KMS-11 (cell line): ENCODE measurements around the gene OSBPL3.

ENCODE experiments used
- H2AFZ ChIP-seq: fragments of 200-600 bp; sonication (generic); 2 replicates; pipeline ENCODE4 v1.6.1; 2016; ENCODE audit warnings: antibody characterized with exemption, mixed run types, low read depth
- H3K27ac ChIP-seq: fragments of 200-600 bp; sonication (generic); 2 replicates; pipeline ENCODE4 v1.6.1; 2016; ENCODE audit warnings: mild to moderate bottlenecking, mixed run types
- H3K27me3 ChIP-seq: fragments of 200-600 bp; sonication (generic); 2 replicates; pipeline ENCODE4 v1.6.1; 2017; ENCODE audit warnings: mild to moderate bottlenecking, low read depth, mixed run types, moderate library complexity; ENCODE audit not compliant: insufficient read depth
- H3K36me3 ChIP-seq: fragments of 200-600 bp; sonication (generic); 2 replicates; pipeline ENCODE4 v1.6.1; 2017; ENCODE audit warnings: mild to moderate bottlenecking, mixed run types; ENCODE audit not compliant: insufficient read depth
- H3K4me1 ChIP-seq: fragments of 200-600 bp; sonication (generic); 2 replicates; pipeline ENCODE4 v1.6.1; 2016; ENCODE audit warnings: mild to moderate bottlenecking, low read depth, mixed run types; ENCODE audit not compliant: poor library complexity, severe bottlenecking
- H3K4me2 ChIP-seq: fragments of 200-600 bp; sonication (generic); 2 replicates; pipeline ENCODE4 v1.7.0; 2016; ENCODE audit warnings: mild to moderate bottlenecking, mixed run types
- H3K4me3 ChIP-seq: fragments of 200-600 bp; sonication (generic); IDR thresholded peaks from 2 replicates; pipeline ENCODE4 v1.6.1; 2017; ENCODE audit warnings: low read depth, low read length, mixed read lengths; ENCODE audit not compliant: insufficient read depth
- H3K79me2 ChIP-seq: fragments of 200-600 bp; sonication (generic); 2 replicates; pipeline ENCODE4 v1.6.1; 2016; ENCODE audit warnings: low read depth, mixed run types; ENCODE audit not compliant: insufficient read depth
- H3K9ac ChIP-seq: fragments of 200-600 bp; sonication (generic); 2 replicates; pipeline ENCODE4 v1.6.1; 2016; ENCODE audit warnings: mild to moderate bottlenecking, mixed run types
- H4K20me1 ChIP-seq: fragments of 200-600 bp; sonication (generic); 2 replicates; pipeline ENCODE4 v1.6.1; 2016; ENCODE audit warnings: mild to moderate bottlenecking, mixed run types; ENCODE audit not compliant: insufficient read depth
- CTCF ChIP-seq: fragments of 200-600 bp; sonication (generic); conservative IDR thresholded peaks from 2 replicates; pipeline ENCODE4 v1.6.1; 2017; ENCODE audit warnings: low read depth, mild to moderate bottlenecking, antibody characterized with exemption, low read length, moderate library complexity, mixed read lengths

Gene OSBPL3

GRCh38 chr7:24834128-24834798 is 145.7 kb downstream of the OSBPL3 start:
- Histone ChIP-seq H3K4me2 (no peak overlapping the region), H3K27ac (no peak overlapping the region), H3K4me1 (peaks cover 4% of the 10 kb centered on the region), H4K20me1 (no peaks in the 10 kb centered on the region), H3K9ac (no peak overlapping the region), H3K4me3 (no peak overlapping the region), H2AFZ (no peak overlapping the region), H3K36me3 (no peaks in the 10 kb centered on the region), H3K27me3 (no peaks in the 10 kb centered on the region), H3K79me2 (no peaks in the 10 kb centered on the region)
- TF ChIP-seq CTCF = no peak

- no peaks in the 10 kb centered on the region for H4K20me1 ChIP-seq
- H2AFZ ChIP-seq = no peak overlapping the region
- H3K9ac ChIP-seq = no peak overlapping the region
- no peaks in the 10 kb centered on the region for H3K79me2 ChIP-seq
- H3K36me3 ChIP-seq = no peaks in the 10 kb centered on the region
- no peak for TF ChIP-seq CTCF
- no peak overlapping the region for H3K4me2 ChIP-seq
- H3K27ac ChIP-seq = no peak overlapping the region
- no peak overlapping the region for H3K4me3 ChIP-seq
- H3K4me1 ChIP-seq = peaks cover 4% of the 10 kb centered on the region
- H3K27me3 ChIP-seq = no peaks in the 10 kb centered on the region
These were observed 146.4 kb downstream of the OSBPL3 start for GRCh38 chr7:24833549-24833948.

- Histone ChIP-seq H3K79me2 (no peaks in the 10 kb centered on the region), H3K4me1 (peaks cover 13% of the 10 kb centered on the region), H3K27me3 (no peaks in the 10 kb centered on the region), H4K20me1 (no peaks in the 10 kb centered on the region), H2AFZ (no peak overlapping the region), H3K4me3 (no peak overlapping the region), H3K27ac (no peak overlapping the region), H3K9ac (no peak overlapping the region), H3K36me3 (no peaks in the 10 kb centered on the region), H3K4me2 (no peak overlapping the region)
- TF ChIP-seq CTCF = no peak
These were observed 148.7 kb downstream of the OSBPL3 start for GRCh38 chr7:24831240-24831639.

GRCh38 chr7:24830440-24831050 is 149.4 kb downstream of the OSBPL3 start:
- peaks cover 16% of the 10 kb centered on the region for H3K4me1 ChIP-seq
- H3K79me2 ChIP-seq = no peaks in the 10 kb centered on the region
- no peaks in the 10 kb centered on the region for H3K27me3 ChIP-seq
- H4K20me1 ChIP-seq = no peaks in the 10 kb centered on the region
- no peak overlapping the region for H2AFZ ChIP-seq
- no peak overlapping the region for H3K27ac ChIP-seq
- H3K4me2 ChIP-seq = no peak overlapping the region
- TF ChIP-seq CTCF = no peak
- no peak overlapping the region for H3K9ac ChIP-seq
- no peak overlapping the region for H3K4me3 ChIP-seq
- H3K36me3 ChIP-seq = no peaks in the 10 kb centered on the region
